ENCODE measurements around the gene MCMBP.

Gene MCMBP

DNA sequence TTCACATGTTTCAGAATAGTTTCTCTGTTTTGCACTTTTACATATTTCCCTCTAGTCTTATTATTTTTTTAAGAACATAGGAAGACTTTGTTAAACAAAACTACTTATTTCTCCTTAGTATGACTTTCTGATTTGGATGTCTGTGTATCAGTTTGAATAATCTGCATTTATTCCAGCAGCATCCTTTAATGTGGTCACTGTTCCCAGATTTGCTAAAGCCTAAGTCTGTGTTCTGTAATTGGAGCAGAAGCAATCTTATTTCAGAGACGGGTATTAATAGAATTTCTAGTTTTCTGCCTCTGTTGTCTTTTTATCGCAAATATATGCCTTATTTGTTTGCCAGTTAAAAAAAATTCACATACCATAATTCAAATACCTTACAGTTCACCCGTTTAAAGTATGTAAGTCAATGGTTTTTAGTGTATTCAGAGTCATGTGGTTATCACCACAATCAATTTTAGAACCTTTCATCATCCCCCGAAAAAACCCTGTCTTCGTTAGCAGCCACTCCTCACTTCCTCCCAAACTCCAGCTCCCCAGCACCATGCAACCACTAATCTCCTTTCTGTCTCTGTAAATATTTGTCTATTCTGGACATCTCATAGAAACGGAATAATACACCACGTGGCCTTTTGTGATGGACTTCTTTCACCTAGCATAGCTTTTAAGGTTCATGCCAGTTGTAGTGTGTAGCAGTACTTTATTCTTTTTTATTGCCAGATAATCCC lies 88.1 kb downstream of the MCMBP start:
- H3K27ac ChIP-seq (ENCODE audit: low read length), result no peak overlapping the region
- H3K9me3 ChIP-seq (ENCODE audit: insufficient read depth, low read length), result no peaks in the 10 kb centered on the region
- peak overlapping the region; percentile 71 for H3K4me2 ChIP-seq (ENCODE audit: low read length)
- H3K4me1 ChIP-seq (ENCODE audit: low read length), result peaks cover 20% of the 10 kb centered on the region
- no peaks in the 10 kb centered on the region for H3K27me3 ChIP-seq (ENCODE audit: low read depth, low read length)
- no peaks in the 10 kb centered on the region for H3K79me2 ChIP-seq (ENCODE audit: low read length)
- H3K36me3 ChIP-seq (replicated peaks; ENCODE audit: low read depth, low read length), result no peaks in the 10 kb centered on the region
- no peaks in the 10 kb centered on the region for H4K20me1 ChIP-seq (ENCODE audit: insufficient read depth, low read length)
- peak overlapping the region; percentile 61; the same call in 1 of the 2 replicates for H3K4me3 ChIP-seq (ENCODE audit: low read length)
- no peak overlapping the region for H3K9ac ChIP-seq (ENCODE audit: low read length)
- H2AFZ ChIP-seq (ENCODE audit: low read depth, low read length), result no peak overlapping the region
- no peak for TF ChIP-seq EZH2phosphoT487 (IDR thresholded peaks at IDR 0.05; ENCODE audit: low read depth)

DNA sequence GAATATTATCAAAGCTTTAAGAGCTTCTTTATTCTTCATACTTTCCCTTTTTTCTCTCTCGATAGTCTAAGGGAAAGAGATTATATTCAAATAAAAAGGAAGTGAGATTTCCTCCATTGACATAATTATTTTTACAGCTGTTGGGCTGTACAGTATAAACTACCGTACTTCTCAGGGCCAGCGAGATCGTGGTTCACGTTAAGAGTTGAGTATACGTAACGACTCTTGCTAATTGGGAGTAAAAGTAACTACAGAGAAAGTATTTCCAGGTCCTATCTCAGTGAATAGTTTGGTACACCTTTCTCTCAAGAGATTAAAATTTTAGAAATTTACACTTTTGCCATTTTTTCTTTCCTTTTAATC lies 89.0 kb downstream of the MCMBP start:
- Histone ChIP-seq H3K79me2 (ENCODE audit: low read length) (no peaks in the 10 kb centered on the region), H3K9me3 (ENCODE audit: insufficient read depth, low read length) (no peaks in the 10 kb centered on the region), H3K4me2 (ENCODE audit: low read length) (peak overlapping the region; percentile 71), H3K4me3 (ENCODE audit: low read length) (peak overlapping the region; percentile 61), H3K27me3 (ENCODE audit: low read depth, low read length) (no peaks in the 10 kb centered on the region), H2AFZ (ENCODE audit: low read depth, low read length) (no peak overlapping the region), H4K20me1 (ENCODE audit: insufficient read depth, low read length) (peaks cover 3% of the 10 kb centered on the region; the same call in 1 of the 2 replicates), H3K4me1 (ENCODE audit: low read length) (peaks cover 20% of the 10 kb centered on the region), H3K36me3 (replicated peaks; ENCODE audit: low read depth, low read length) (no peaks in the 10 kb centered on the region), H3K27ac (ENCODE audit: low read length) (no peak overlapping the region), H3K9ac (ENCODE audit: low read length) (0 out of 2 replicates have a peak overlapping the region, but pooled peaks have one; percentile 3)
- TF ChIP-seq EZH2phosphoT487 (IDR thresholded peaks at IDR 0.05; ENCODE audit: low read depth), result no peak
- TF ChIP-seq, protein P1, sequence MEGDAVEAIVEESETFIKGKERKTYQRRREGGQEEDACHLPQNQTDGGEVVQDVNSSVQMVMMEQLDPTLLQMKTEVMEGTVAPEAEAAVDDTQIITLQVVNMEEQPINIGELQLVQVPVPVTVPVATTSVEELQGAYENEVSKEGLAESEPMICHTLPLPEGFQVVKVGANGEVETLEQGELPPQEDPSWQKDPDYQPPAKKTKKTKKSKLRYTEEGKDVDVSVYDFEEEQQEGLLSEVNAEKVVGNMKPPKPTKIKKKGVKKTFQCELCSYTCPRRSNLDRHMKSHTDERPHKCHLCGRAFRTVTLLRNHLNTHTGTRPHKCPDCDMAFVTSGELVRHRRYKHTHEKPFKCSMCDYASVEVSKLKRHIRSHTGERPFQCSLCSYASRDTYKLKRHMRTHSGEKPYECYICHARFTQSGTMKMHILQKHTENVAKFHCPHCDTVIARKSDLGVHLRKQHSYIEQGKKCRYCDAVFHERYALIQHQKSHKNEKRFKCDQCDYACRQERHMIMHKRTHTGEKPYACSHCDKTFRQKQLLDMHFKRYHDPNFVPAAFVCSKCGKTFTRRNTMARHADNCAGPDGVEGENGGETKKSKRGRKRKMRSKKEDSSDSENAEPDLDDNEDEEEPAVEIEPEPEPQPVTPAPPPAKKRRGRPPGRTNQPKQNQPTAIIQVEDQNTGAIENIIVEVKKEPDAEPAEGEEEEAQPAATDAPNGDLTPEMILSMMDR (IDR thresholded peaks at IDR 0.05; ENCODE audit: low read depth, low read length), result no peak

DNA sequence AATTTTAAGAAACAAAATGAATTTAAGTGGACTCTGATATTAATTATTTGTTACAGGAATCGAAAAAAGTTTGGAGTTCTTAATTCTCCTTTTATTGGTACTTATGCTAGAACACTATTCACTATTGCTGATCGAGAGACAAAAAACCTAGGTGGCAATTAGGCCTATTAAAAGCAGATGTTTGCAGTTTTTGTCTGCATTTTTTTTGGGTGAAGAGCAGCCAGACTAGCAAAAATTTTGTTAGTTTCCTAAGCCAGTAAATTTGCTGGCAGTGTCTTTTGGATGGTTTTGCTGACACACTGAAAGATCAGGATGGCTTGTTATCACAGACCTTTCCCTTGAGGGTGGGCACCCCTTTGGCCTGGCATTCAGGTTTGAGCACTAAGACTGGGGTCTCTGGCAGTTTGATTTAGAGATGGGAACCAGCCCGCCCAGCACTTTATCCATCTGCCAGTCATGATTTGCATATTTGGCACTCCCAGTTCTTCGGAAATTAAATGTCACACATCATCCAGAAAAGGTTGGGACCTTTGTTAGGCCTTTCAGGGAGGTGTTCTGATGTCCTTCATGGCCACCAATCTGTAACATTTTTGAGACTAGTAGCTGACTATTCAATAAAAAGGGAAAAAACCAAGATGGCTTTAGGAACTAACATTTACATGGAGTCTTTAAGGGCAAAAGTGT lies 89.5 kb downstream of the MCMBP start:
- Histone ChIP-seq H3K4me2 (ENCODE audit: low read length) (peak overlapping the region; percentile 71), H3K9ac (ENCODE audit: low read length) (no peak overlapping the region), H3K4me1 (ENCODE audit: low read length) (peaks cover 20% of the 10 kb centered on the region), H3K4me3 (ENCODE audit: low read length) (peak overlapping the region; percentile 61; the same call in 1 of the 2 replicates), H3K36me3 (replicated peaks; ENCODE audit: low read depth, low read length) (no peaks in the 10 kb centered on the region), H3K27ac (ENCODE audit: low read length) (no peak overlapping the region), H3K9me3 (ENCODE audit: insufficient read depth, low read length) (no peaks in the 10 kb centered on the region), H3K79me2 (ENCODE audit: low read length) (no peaks in the 10 kb centered on the region), H2AFZ (ENCODE audit: low read depth, low read length) (no peak overlapping the region), H4K20me1 (ENCODE audit: insufficient read depth, low read length) (peaks cover 3% of the 10 kb centered on the region; the same call in 1 of the 2 replicates), H3K27me3 (ENCODE audit: low read depth, low read length) (no peaks in the 10 kb centered on the region)
- TF ChIP-seq, protein P1 (IDR thresholded peaks at IDR 0.05; ENCODE audit: low read depth, low read length), result no peak
- TF ChIP-seq EZH2phosphoT487 (IDR thresholded peaks at IDR 0.05; ENCODE audit: low read depth), result no peak

DNA sequence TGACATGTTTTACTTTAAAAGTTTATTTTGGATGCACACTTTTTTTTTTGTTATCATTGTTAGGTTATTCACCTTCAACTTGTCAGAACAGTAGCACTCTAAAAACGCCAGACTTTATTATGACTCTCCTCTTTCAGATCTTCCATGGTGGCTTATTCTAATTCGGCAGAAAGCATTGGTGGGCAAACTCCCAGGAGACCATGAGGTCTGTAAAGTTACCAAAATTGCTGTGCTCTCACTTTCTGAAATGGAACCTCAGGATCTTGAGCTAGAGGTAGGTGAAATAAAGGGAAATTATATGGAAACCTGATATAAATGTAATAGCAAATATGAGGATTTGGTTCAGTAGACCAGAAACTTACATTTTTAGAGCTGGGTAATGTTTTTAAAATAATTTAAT lies 91.1 kb downstream of the MCMBP start:
- Histone ChIP-seq H3K9me3 (ENCODE audit: insufficient read depth, low read length) (no peaks in the 10 kb centered on the region), H3K9ac (ENCODE audit: low read length) (no peak overlapping the region), H3K27me3 (ENCODE audit: low read depth, low read length) (no peaks in the 10 kb centered on the region), H3K4me3 (ENCODE audit: low read length) (no peak overlapping the region), H2AFZ (ENCODE audit: low read depth, low read length) (no peak overlapping the region), H4K20me1 (ENCODE audit: insufficient read depth, low read length) (peaks cover 3% of the 10 kb centered on the region; the same call in 1 of the 2 replicates), H3K79me2 (ENCODE audit: low read length) (no peaks in the 10 kb centered on the region), H3K36me3 (replicated peaks; ENCODE audit: low read depth, low read length) (no peaks in the 10 kb centered on the region), H3K4me1 (ENCODE audit: low read length) (peaks cover 20% of the 10 kb centered on the region), H3K27ac (ENCODE audit: low read length) (no peak overlapping the region), H3K4me2 (ENCODE audit: low read length) (no peak overlapping the region)
- TF ChIP-seq, protein P1 (IDR thresholded peaks at IDR 0.05; ENCODE audit: low read depth, low read length), result no peak
- no peak for TF ChIP-seq EZH2phosphoT487 (IDR thresholded peaks at IDR 0.05; ENCODE audit: low read depth)

Measured in OCI-LY3 (cell line).